Neural crest cell (in vitro differentiated cells): Measurements from ENCODE around the gene MELTF. TPM values are rescaled to one million over a fixed set of nuclear protein-coding genes. Genes with fewer than 3 reads are reported as not detected.

Experiments used
- DNase-seq: peaks from one replicate; pipeline ENCODE4 v3.0.0; 2021; ENCODE audit warnings: low read depth, mixed read lengths, low spot score
- H3K27ac Mint-ChIP-seq: one replicate; pipeline ENCODE4 v1.8.0; 2021; ENCODE audit warnings: mild to moderate bottlenecking, mixed read lengths; ENCODE audit not compliant: unreplicated experiment
- H3K27me3 Mint-ChIP-seq: 2 replicates; pipeline ENCODE4 v1.8.0; 2021; ENCODE audit warnings: low read depth, mild to moderate bottlenecking, mixed read lengths
- H3K36me3 Mint-ChIP-seq: 2 replicates; pipeline ENCODE4 v1.8.0; 2021; ENCODE audit warnings: low read depth, mild to moderate bottlenecking, mixed read lengths
- H3K4me1 Mint-ChIP-seq: 2 replicates; pipeline ENCODE4 v1.8.0; 2021; ENCODE audit warnings: mixed read lengths
- H3K4me3 Mint-ChIP-seq: one replicate; pipeline ENCODE4 v1.8.0; 2021; ENCODE audit warnings: mild to moderate bottlenecking, mixed read lengths
- H3K9me3 Mint-ChIP-seq: 2 replicates; pipeline ENCODE4 v1.8.0; 2021; ENCODE audit warnings: mixed read lengths
- CTCF ChIP-seq: fragments of 200-600 bp; sonication (generic); conservative IDR thresholded peaks from 2 replicates; pipeline ENCODE4 v1.5.0; 2021; ENCODE audit warnings: antibody characterized with exemption, mild to moderate bottlenecking
- total RNA-seq: library from RNA; stranded (reverse); gene quantifications from 2 replicates; pipeline ENCODE4 v1.2.1, GENCODE V29; 2021

MELTF gene
- total RNA-seq, 1 donor from 2014 or later = 3.9 TPM

- H3K36me3 Mint-ChIP-seq = peaks cover 23% of the 10 kb centered on the region
- no peak overlapping the region for H3K27ac Mint-ChIP-seq
- no peaks in the 10 kb centered on the region for H3K27me3 Mint-ChIP-seq
- H3K4me3 Mint-ChIP-seq = no peak overlapping the region
- H3K9me3 Mint-ChIP-seq = no peaks in the 10 kb centered on the region
- no peak for DNase-seq
- no peak for TF ChIP-seq CTCF
- H3K4me1 Mint-ChIP-seq = peaks cover 1% of the 10 kb centered on the region
These were observed 20.9 kb upstream of the MELTF start for GRCh38 chr3:197050511-197050910.

GRCh38 chr3:197042539-197042938, 12.9 kb upstream of the MELTF start:
- H3K4me3 Mint-ChIP-seq = no peak overlapping the region
- H3K9me3 Mint-ChIP-seq = no peaks in the 10 kb centered on the region
- H3K4me1 Mint-ChIP-seq = no peaks in the 10 kb centered on the region
- DNase-seq = no peak
- no peak for TF ChIP-seq CTCF
- H3K27me3 Mint-ChIP-seq = no peaks in the 10 kb centered on the region
- no peak overlapping the region for H3K27ac Mint-ChIP-seq
- H3K36me3 Mint-ChIP-seq = peaks cover 8% of the 10 kb centered on the region

GRCh38 chr3:197041875-197042488, 12.4 kb upstream of the MELTF start:
- Mint-ChIP-seq H3K4me3 (no peak overlapping the region), H3K9me3 (no peaks in the 10 kb centered on the region), H3K27ac (no peak overlapping the region), H3K4me1 (no peaks in the 10 kb centered on the region), H3K27me3 (peaks cover 4% of the 10 kb centered on the region), H3K36me3 (peaks cover 8% of the 10 kb centered on the region)
- DNase-seq = no peak
- no peak for TF ChIP-seq CTCF

GRCh38 chr3:197040658-197041057, 11.0 kb upstream of the MELTF start:
- TF ChIP-seq CTCF = no peak
- no peak for DNase-seq
- peaks cover 13% of the 10 kb centered on the region for H3K27me3 Mint-ChIP-seq
- no peak overlapping the region for H3K4me3 Mint-ChIP-seq
- no peaks in the 10 kb centered on the region for H3K9me3 Mint-ChIP-seq
- peaks cover 2% of the 10 kb centered on the region for H3K36me3 Mint-ChIP-seq
- no peaks in the 10 kb centered on the region for H3K4me1 Mint-ChIP-seq
- H3K27ac Mint-ChIP-seq = no peak overlapping the region

- peaks cover 23% of the 10 kb centered on the region for H3K27me3 Mint-ChIP-seq
- H3K4me1 Mint-ChIP-seq = no peaks in the 10 kb centered on the region
- peaks cover 2% of the 10 kb centered on the region for H3K36me3 Mint-ChIP-seq
- no peak overlapping the region for H3K4me3 Mint-ChIP-seq
- DNase-seq = no peak
- no peak overlapping the region for H3K27ac Mint-ChIP-seq
- no peaks in the 10 kb centered on the region for H3K9me3 Mint-ChIP-seq
- no peak for TF ChIP-seq CTCF
These were observed 9.3 kb upstream of the MELTF start for GRCh38 chr3:197038679-197039462.
